Heart left ventricle (tissue), 13 donors: ENCODE data around the gene BRD8.

Source experiments
- POLR2A ChIP-seq, 2 donors: fragments of 450-650 bp; IDR thresholded peaks; one replicate each; pipeline ENCODE4 v1.6.1; 2017; ENCODE audit warnings: antibody characterized with exemption in 2 of 2, mild to moderate bottlenecking in 2 of 2, moderate library complexity in 2 of 2
- TF ChIP-seq, protein P1 (sequence below), 12 donors: fragments of 200-600 bp; sonication (generic) in 4 of 12; IDR thresholded peaks; one replicate each; pipeline versions ENCODE4 v1.5.0 to v1.8.0; 2018 to 2022; ENCODE audit warnings: antibody characterized with exemption in 12 of 12, mild to moderate bottlenecking in 5 of 12
- donor health status: ischemic (EF 13 %, LVEDD 7.1; RV severe dilation, severe dysfunction).
- donor health status: DM: no; HTN: yes; CAD: no.
- donor health status: DM: no; HTN: no; CAD: no.
- donor health status: ischemic (EF 25% LVEDD 6.9; RV normal size, moderate dysfunction).
- donor health status: ischemic (EF 25% LVEDD 5.7; RV mildly dilated, moderate dysfunction).
- donor health status: ischemic (EF 35%, LVEDD 5.7; RV mildly dilated, moderate dysfunction).
- donor health status: nonischemic (EF 11% LVEDD 7.7; RV severe dilation, severe dysfunction).
- donor health status: DM: yes; HTN: yes; CAD: no.
- donor health status: PGD.
- donor health status: ischemic (EF 29% LVEDD 5.4; RV normal size, mild dysfunction).
- donor health status: nonischemic (EF 23%, LVEDD 6.1; RV moderate dilation, normal function).

DNA sequence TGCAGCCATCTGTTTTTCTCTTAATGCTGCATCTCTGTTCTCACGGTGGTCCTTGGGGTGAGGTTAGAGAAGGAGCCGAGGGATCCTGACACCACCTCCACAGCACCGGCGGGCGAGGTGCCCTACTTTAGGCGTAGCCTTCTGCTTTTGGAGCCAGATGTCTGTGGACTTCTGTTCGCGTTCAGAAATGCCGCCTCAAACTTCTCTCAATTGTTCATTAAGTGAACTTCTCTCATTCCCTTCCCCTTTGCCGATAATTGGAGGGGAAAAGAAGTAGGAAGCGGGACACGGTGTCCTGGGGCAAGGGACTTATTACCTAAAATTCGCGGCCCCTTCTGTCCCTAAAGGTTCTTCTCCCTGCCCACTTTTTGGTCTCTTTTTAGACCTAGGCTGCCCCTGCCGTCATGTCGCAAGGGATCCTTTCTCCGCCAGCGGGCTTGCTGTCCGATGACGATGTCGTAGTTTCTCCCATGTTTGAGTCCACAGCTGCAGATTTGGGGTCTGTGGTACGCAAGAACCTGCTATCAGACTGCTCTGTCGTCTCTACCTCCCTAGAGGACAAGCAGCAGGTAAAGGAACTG, 937 bp upstream of the BRD8 start:
- TF ChIP-seq, protein P1, sequence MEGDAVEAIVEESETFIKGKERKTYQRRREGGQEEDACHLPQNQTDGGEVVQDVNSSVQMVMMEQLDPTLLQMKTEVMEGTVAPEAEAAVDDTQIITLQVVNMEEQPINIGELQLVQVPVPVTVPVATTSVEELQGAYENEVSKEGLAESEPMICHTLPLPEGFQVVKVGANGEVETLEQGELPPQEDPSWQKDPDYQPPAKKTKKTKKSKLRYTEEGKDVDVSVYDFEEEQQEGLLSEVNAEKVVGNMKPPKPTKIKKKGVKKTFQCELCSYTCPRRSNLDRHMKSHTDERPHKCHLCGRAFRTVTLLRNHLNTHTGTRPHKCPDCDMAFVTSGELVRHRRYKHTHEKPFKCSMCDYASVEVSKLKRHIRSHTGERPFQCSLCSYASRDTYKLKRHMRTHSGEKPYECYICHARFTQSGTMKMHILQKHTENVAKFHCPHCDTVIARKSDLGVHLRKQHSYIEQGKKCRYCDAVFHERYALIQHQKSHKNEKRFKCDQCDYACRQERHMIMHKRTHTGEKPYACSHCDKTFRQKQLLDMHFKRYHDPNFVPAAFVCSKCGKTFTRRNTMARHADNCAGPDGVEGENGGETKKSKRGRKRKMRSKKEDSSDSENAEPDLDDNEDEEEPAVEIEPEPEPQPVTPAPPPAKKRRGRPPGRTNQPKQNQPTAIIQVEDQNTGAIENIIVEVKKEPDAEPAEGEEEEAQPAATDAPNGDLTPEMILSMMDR (IDR thresholded peaks at IDR 0.05) = no peak
- no peak for TF ChIP-seq POLR2A (IDR thresholded peaks at IDR 0.05)
